Endothelial cell of umbilical vein (primary cell): Measurements from ENCODE around the gene ZC3H12C. TPM values are rescaled to one million over a fixed set of nuclear protein-coding genes. Genes with fewer than 3 reads are reported as not detected.

ENCODE experiments used
- BruUV-seq: library from RNA; stranded (reverse); fragments of 400-500 nt; replicated peaks from 2 replicates; lab custom pipeline; 2021; lab: Mats Ljungman, UMichigan
- CTCF ChIA-PET: fragments of 300-600, 350-600 bp; sonication (Branson Sonifier 250); formaldehyde crosslinking; loops from one replicate; lab custom pipeline; 2021; ENCODE audit warnings: antibody characterized with exemption, inconsistent platforms; lab: Charles Lee
- POLR2A ChIA-PET: fragments of 300-600, 350-600 bp; sonication (Branson Sonifier 250); formaldehyde crosslinking; loops from one replicate; lab custom pipeline; 2021; ENCODE audit warnings: antibody characterized with exemption, inconsistent platforms; lab: Charles Lee
- DNase-seq: peaks from one replicate; pipeline ENCODE4 v3.0.0-alpha.2; 2011; ENCODE audit warnings: low read depth, low spot score
- FAIRE-seq: peaks from 2 replicates; lab custom pipeline; 2011; peaks lifted over from hg19 to GRCh38; lab: Jason Lieb, UNC
- H2AFZ ChIP-seq: 2 replicates; pipeline ENCODE4 v1.6.0; 2012; ENCODE audit warnings: low read depth, low read length, control low read depth, inconsistent platforms
- H3K27ac ChIP-seq: 2 replicates; pipeline ENCODE4 v1.5.1; 2011; ENCODE audit warnings: low read depth, mild to moderate bottlenecking, control low read depth, low read length, moderate library complexity; ENCODE audit not compliant: insufficient read depth
- H3K27me3 ChIP-seq, 2 experiments: 2 replicates each; pipeline versions ENCODE4 v1.6.0 to v1.6.1; 2011; ENCODE audit warnings: low read length in 2 of 2, mixed read lengths in 1 of 2; ENCODE audit not compliant: control insufficient read depth in 2 of 2, insufficient read depth in 2 of 2
- H3K36me3 ChIP-seq, 2 experiments: 2 replicates in 1 of 2; 3 replicates in 1 of 2; pipeline ENCODE4 v1.5.1; 2011; ENCODE audit warnings: low read length in 2 of 2, mild to moderate bottlenecking in 1 of 2, moderate library complexity in 1 of 2; ENCODE audit not compliant: control insufficient read depth in 2 of 2, insufficient read depth in 2 of 2; ENCODE audit errors: extremely low read depth in 1 of 2
- H3K4me1 ChIP-seq: 3 replicates; pipeline ENCODE4 v1.5.1; 2011; ENCODE audit warnings: mild to moderate bottlenecking, low read length; ENCODE audit not compliant: control insufficient read depth, insufficient read depth; ENCODE audit errors: extremely low read depth
- H3K4me2 ChIP-seq: 2 replicates; pipeline ENCODE4 v1.6.1; 2011; ENCODE audit warnings: low read length, control low read depth, mixed read lengths; ENCODE audit not compliant: insufficient read depth
- H3K4me3 ChIP-seq, 3 experiments: fragments of 200-600 bp in 1 of 3; sonication (generic), shearing (Covaris generic) in 1 of 3; replicated peaks in 1 of 3; 2 replicates each; pipeline ENCODE4 v1.5.1; 2011 to 2016; ENCODE audit warnings: control low read depth in 3 of 3, low read length in 3 of 3, mild to moderate bottlenecking in 2 of 3, inconsistent platforms in 1 of 3, low read depth in 1 of 3, moderate library complexity in 1 of 3; ENCODE audit not compliant: insufficient read depth in 1 of 3
- H3K79me2 ChIP-seq: 2 replicates; pipeline ENCODE4 v1.6.0; 2012; ENCODE audit warnings: low read length, inconsistent platforms; ENCODE audit not compliant: control insufficient read depth, insufficient read depth
- H3K9ac ChIP-seq: replicated peaks from 2 replicates; pipeline ENCODE3; 2011; ENCODE audit warnings: low read length, control low read depth; ENCODE audit not compliant: insufficient read depth; ENCODE audit errors: extremely low read depth
- H3K9me1 ChIP-seq: replicated peaks from 3 replicates; pipeline ENCODE4 v1.6.0; 2011; ENCODE audit warnings: mild to moderate bottlenecking, low read length; ENCODE audit not compliant: control insufficient read depth, insufficient read depth; ENCODE audit errors: extremely low read depth
- H3K9me3 ChIP-seq: replicated peaks from 2 replicates; pipeline ENCODE4 v1.5.1; 2012; ENCODE audit warnings: low read length, inconsistent platforms; ENCODE audit not compliant: control insufficient read depth, insufficient read depth
- H4K20me1 ChIP-seq: replicated peaks from 2 replicates; pipeline ENCODE3; 2011; ENCODE audit warnings: mild to moderate bottlenecking, low read length; ENCODE audit not compliant: control insufficient read depth, insufficient read depth; ENCODE audit errors: extremely low read depth
- CTCF ChIP-seq, 2 donors: IDR thresholded peaks; 1 replicate in 1 of 2; 2 replicates in 1 of 2; pipeline ENCODE4 v1.5.1; 2011; ENCODE audit warnings: low read length in 2 of 2, mild to moderate bottlenecking in 2 of 2, moderate library complexity in 2 of 2, control low read depth in 1 of 2, inconsistent platforms in 1 of 2, low read depth in 1 of 2; ENCODE audit not compliant: insufficient read depth in 1 of 2; ENCODE audit errors: extremely low read depth in 1 of 2
- EZH2 ChIP-seq: IDR thresholded peaks from 2 replicates; pipeline ENCODE4 v1.6.1; 2012; ENCODE audit warnings: borderline replicate concordance, low read depth, mild to moderate bottlenecking, moderate library complexity, low read length, inconsistent platforms; ENCODE audit not compliant: severe bottlenecking
- FOS ChIP-seq: IDR thresholded peaks from 2 replicates; pipeline ENCODE4 v1.6.1; 2011; ENCODE audit warnings: mild to moderate bottlenecking, low read length, moderate library complexity, borderline replicate concordance; ENCODE audit not compliant: insufficient read depth
- GATA2 ChIP-seq: IDR thresholded peaks from 2 replicates; pipeline ENCODE4 v1.7.0; 2011; ENCODE audit warnings: low read depth, mild to moderate bottlenecking, moderate library complexity, mixed read lengths, low read length; ENCODE audit not compliant: insufficient read length, insufficient read depth
- JUN ChIP-seq: IDR thresholded peaks from 2 replicates; pipeline ENCODE4 v1.6.1; 2011; ENCODE audit warnings: borderline replicate concordance, low read depth; ENCODE audit not compliant: insufficient read length, insufficient read depth
- MYC ChIP-seq: IDR thresholded peaks from one replicate; pipeline ENCODE4 v1.6.1; 2011; ENCODE audit warnings: mild to moderate bottlenecking, low read depth, low read length
- POLR2A ChIP-seq: IDR thresholded peaks from 2 replicates; pipeline ENCODE4 v1.6.1; 2012; ENCODE audit warnings: low read depth, mild to moderate bottlenecking, control low read depth, low read length
- POLR2AphosphoS5 ChIP-seq: IDR thresholded peaks from 2 replicates; pipeline ENCODE4 v1.6.1; 2012; ENCODE audit warnings: low read depth, mild to moderate bottlenecking, control low read depth, low read length, moderate library complexity; ENCODE audit not compliant: insufficient read depth
- dilution Hi-C: fragments of 300-500 bp; cut with MboI; formaldehyde crosslinking; loops from one replicate; pipeline ENCODE4 v1.15.0; 2019; ENCODE audit warnings: low sequenced_read_pairs; ENCODE audit not compliant: extremely low pct_ligation_motif_present
- intact Hi-C: fragments of 100-400 bp; cut with micrococcal nuclease; formaldehyde crosslinking; loops from one replicate; pipeline ENCODE4 v1.10.0; 2022
- polyA plus RNA-seq, 4 experiments: library from polyadenylated mRNA; depleted of rRNA in 3 of 4; stranded (reverse) in 3 of 4; unstranded in 1 of 4; fragments of >200 nt; gene quantifications; 2 replicates each; pipeline versions ENCODE4 v1.2.1 to v1.2.3, GENCODE V29; 2011 to 2012; ENCODE audit warnings: missing spikeins in 1 of 4
- total RNA-seq: library from RNA; stranded (reverse); gene quantifications from 2 replicates; pipeline ENCODE4 v1.2.3, GENCODE V29; 2021
- TF ChIP-seq, protein P1 (sequence below): IDR thresholded peaks from 2 replicates; pipeline ENCODE4 v1.6.1; 2011; ENCODE audit not compliant: insufficient read depth, insufficient read length

The ZC3H12C gene
- total and polyA plus RNA-seq, 2 donors (not counting 3 experiments of a cell fraction or from before 2014, with no cell fraction given) = 5.5 to 14.7 TPM

DNA sequence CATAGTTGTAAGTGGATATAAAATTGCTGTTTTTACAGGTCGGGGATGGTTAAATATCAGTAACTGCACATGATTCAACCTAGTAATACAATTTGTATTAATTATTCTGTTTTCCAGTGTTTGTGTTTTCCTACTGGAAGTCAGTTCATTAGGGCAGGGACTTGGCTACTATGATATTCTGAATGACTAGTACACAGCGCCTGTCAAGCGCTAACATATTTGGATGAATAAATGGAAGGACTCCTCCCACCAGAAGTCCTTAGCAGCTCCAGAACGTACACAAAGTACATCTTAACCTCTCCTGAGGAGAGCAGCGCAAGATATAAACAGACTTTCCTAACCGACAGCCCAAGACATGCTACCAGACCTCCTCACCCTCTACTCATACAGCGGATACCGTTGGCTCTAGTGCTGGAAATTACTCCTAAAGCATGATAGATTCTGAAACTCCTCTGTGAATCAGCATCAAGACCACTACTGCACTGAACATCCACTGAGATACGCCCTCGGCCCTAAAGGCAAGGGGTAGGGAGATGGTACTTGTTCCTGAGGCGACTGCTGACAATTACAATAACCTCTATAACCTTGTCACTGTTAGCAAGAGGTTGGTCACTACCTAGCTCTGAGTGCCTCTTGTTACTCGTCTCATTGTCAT, 124.2 kb downstream of the ZC3H12C start:
- Histone ChIP-seq H3K36me3 (no peaks in the 10 kb centered on the region), H3K4me3 (no peak overlapping the region), H3K9me1 (no peaks in the 10 kb centered on the region), H3K27me3 (no peaks in the 10 kb centered on the region), H3K9me3 (no peaks in the 10 kb centered on the region), H4K20me1 (no peaks in the 10 kb centered on the region), H3K9ac (no peak overlapping the region), H3K4me1 (no peaks in the 10 kb centered on the region), H3K27ac (no peak overlapping the region), H3K4me2 (no peak overlapping the region), H2AFZ (no peak overlapping the region), H3K79me2 (no peaks in the 10 kb centered on the region)
- BruUV-seq = no TSS peak
- intact Hi-C loops = no loop called here
- DNase-seq (no peak), FAIRE-seq (peak; percentile 8)
- no peak for TF ChIP-seq JUN
- TF ChIP-seq FOS = no peak
- TF ChIP-seq GATA2 = no peak
- no peak for TF ChIP-seq CTCF (IDR thresholded peaks at IDR 0.05; ENCODE audit: extremely low read depth in 1 of 2, insufficient read depth in 1 of 2, low read depth in 1 of 2, low read length in 2 of 2)
- TF ChIP-seq, protein P1, sequence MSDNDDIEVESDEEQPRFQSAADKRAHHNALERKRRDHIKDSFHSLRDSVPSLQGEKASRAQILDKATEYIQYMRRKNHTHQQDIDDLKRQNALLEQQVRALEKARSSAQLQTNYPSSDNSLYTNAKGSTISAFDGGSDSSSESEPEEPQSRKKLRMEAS = no peak
- no peak for TF ChIP-seq EZH2
- no peak for TF ChIP-seq POLR2AphosphoS5
- no peak for TF ChIP-seq POLR2A
- TF ChIP-seq MYC = no peak
- dilution Hi-C loops = no loop called here
- CTCF ChIA-PET = interaction anchor here (0.9 to 1.1 kb wide), 2 partner anchors 10 to 150 kb away, joined by 3 to 7 read pairs; no protein-coding TSS in a partner anchor
- POLR2A ChIA-PET = no interaction called here
